Ascending aorta (tissue), 2 donors: ENCODE measurements around the gene COL9A3. TPM values are rescaled to one million over a fixed set of nuclear protein-coding genes. Genes with fewer than 3 reads are reported as not detected.

ENCODE experiments used
- DNase-seq, 2 donors: peaks; one replicate each; pipeline ENCODE4 v3.0.0-alpha.2; 2019; ENCODE audit warnings: low spot score in 2 of 2
- H3K27ac ChIP-seq, 2 donors: fragments of 200-600 bp; sonication (generic); one replicate each; pipeline ENCODE4 v1.5.1; 2016 to 2017; ENCODE audit warnings: mild to moderate bottlenecking in 1 of 2
- H3K27me3 ChIP-seq: fragments of 200-600 bp; sonication (generic); one replicate; pipeline ENCODE4 v1.5.1; 2017
- H3K36me3 ChIP-seq, 2 donors: fragments of 200-600 bp; sonication (generic); one replicate each; pipeline ENCODE4 v1.5.1; 2016
- H3K4me1 ChIP-seq, 2 donors: fragments of 200-600 bp; sonication (generic); one replicate each; pipeline ENCODE4 v1.5.1; 2016 to 2017; ENCODE audit warnings: mild to moderate bottlenecking in 1 of 2
- H3K4me3 ChIP-seq, 2 donors: fragments of 200-600 bp; sonication (generic); one replicate each; pipeline ENCODE4 v1.5.1; 2016 to 2017; ENCODE audit warnings: mild to moderate bottlenecking in 1 of 2
- H3K9me3 ChIP-seq, 2 donors: fragments of 200-600 bp; sonication (generic); one replicate each; pipeline ENCODE4 v1.5.1; 2016
- intact Hi-C: fragments of 100-400 bp; cut with DNase I; formaldehyde crosslinking; loops from one replicate; pipeline ENCODE4 v1.15.1; 2023
- total RNA-seq: library from RNA; depleted of rRNA; stranded (reverse); fragments of >200 nt; gene quantifications from one replicate; pipeline ENCODE4 v1.1.0, GENCODE V29; 2016
- TF ChIP-seq, protein P1 (sequence below), 3 experiments: fragments of 200-600 bp in 2 of 3; fragments of 450-650 bp in 1 of 3; sonication (generic) in 2 of 3; IDR thresholded peaks; one replicate each; pipeline ENCODE4 v1.5.1; 2016 to 2019; ENCODE audit warnings: antibody characterized with exemption in 3 of 3, mild to moderate bottlenecking in 1 of 3, moderate library complexity in 1 of 3

The COL9A3 gene
- total RNA-seq, 1 donor from 2014 or later = 13.8 TPM

DNA sequence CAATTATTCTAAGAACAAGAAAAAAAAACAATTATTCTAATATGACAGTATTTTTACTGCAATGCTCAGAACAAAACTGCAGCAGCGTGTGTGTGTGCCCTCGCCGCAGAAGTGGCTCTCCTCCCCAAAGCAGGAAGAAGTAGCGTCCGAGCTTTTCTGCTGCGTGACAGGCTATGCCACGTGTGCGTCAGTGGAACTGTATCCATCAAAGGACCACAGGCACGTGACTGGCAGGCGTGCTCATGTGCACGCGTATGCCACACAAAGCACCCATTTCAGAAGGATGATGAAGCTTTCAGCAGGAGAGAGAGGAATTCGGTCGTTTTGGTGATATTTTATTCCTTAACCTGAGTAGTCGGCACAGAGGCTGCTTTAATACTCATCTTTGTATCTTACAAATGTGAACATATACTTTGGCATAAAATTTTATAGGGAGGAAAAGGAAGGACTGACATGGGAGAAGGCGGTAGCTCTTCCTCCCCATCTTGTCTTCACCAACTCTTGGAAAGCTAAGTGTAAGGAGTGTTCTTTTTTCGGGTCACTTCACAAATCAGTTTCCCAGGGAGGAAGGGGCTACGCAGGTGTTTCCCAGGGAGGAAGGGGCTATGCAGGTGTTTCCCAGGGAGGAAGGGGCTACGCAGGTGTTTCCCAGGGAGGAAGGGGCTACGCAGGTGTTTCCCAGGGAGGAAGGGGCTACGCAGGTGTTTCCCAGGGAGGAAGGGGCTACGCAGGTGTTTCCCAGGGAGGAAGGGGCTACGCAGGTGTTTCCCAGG is 41.4 kb downstream of the COL9A3 start:
- DNase-seq = no peak
- TF ChIP-seq, protein P1, sequence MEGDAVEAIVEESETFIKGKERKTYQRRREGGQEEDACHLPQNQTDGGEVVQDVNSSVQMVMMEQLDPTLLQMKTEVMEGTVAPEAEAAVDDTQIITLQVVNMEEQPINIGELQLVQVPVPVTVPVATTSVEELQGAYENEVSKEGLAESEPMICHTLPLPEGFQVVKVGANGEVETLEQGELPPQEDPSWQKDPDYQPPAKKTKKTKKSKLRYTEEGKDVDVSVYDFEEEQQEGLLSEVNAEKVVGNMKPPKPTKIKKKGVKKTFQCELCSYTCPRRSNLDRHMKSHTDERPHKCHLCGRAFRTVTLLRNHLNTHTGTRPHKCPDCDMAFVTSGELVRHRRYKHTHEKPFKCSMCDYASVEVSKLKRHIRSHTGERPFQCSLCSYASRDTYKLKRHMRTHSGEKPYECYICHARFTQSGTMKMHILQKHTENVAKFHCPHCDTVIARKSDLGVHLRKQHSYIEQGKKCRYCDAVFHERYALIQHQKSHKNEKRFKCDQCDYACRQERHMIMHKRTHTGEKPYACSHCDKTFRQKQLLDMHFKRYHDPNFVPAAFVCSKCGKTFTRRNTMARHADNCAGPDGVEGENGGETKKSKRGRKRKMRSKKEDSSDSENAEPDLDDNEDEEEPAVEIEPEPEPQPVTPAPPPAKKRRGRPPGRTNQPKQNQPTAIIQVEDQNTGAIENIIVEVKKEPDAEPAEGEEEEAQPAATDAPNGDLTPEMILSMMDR (IDR thresholded peaks at IDR 0.05) = no peak
- peaks cover 0 to 17% of the 10 kb centered on the region in 2 donors for H3K36me3 ChIP-seq
- no peaks in the 10 kb centered on the region for H3K27me3 ChIP-seq
- no peak overlapping the region for H3K27ac ChIP-seq
- H3K4me1 ChIP-seq = peaks cover 4 to 7% of the 10 kb centered on the region in 2 donors
- H3K9me3 ChIP-seq = no peaks in the 10 kb centered on the region
- no peak overlapping the region for H3K4me3 ChIP-seq
- intact Hi-C loops = loop anchor here (5.0 kb wide), 1 partner anchor 244 kb away; no protein-coding TSS in a partner anchor

DNA sequence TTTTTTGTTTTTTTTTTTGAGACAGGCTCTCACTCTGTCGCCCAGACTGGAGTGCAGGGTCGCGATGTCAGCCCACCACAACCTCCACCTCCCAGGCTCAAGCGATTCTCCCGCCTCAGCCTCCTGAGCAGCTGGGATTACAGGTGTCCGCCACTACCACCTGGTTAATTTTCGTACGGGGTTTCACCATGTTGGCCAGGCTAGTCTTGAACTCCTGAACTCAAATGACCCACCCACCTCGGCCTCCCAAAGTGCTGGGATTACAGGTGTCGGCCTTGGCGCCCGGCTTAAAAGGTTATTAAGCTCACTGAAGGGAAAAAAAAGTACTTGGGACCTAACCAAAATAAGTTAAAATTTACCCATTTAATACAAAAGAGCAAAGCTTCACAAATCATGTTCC is 42.9 kb downstream of the COL9A3 start:
- H3K4me1 ChIP-seq = peaks cover 4 to 7% of the 10 kb centered on the region in 2 donors
- no peak overlapping the region for H3K27ac ChIP-seq
- DNase-seq = no peak
- H3K9me3 ChIP-seq = no peaks in the 10 kb centered on the region
- intact Hi-C loops = loop anchor here (2.0 to 5.0 kb wide), 6 partner anchors 33 to 792 kb away; partner anchors contain the start of genes GID8, TAF4 and YTHDF1
- H3K4me3 ChIP-seq = peak overlapping the region in 1 of 2 donors; percentile 69
- TF ChIP-seq, protein P1 (IDR thresholded peaks at IDR 0.05) = no peak
- no peaks in the 10 kb centered on the region for H3K27me3 ChIP-seq
- peaks cover 0 to 8% of the 10 kb centered on the region in 2 donors for H3K36me3 ChIP-seq

DNA sequence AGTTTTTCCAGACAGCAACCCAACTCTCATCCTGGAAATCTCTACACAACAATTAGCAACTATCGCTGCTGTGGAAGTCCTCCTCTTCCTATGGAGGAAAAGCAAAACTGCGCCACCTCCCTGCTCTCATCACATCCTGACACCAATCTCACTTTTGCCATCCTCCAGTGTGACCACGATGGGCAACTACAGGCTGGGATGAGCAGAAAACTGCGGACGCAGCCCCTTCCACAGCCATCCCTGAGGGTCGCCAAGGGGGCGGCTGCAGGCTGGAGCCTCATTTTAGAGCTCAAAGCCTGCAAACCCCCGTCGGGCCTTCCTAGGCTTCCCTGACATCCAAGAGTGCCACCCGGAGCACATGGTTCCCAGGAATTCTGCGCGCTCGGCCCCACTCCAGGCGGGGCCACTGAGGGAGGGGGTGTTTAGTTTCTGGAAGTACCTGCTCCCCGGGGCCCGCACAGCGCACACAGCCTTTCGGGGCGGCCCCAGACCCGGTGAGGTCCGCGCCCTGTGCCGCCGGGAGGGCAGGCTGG is 43.6 kb downstream of the COL9A3 start:
- Histone ChIP-seq H3K36me3 (peaks cover 0 to 8% of the 10 kb centered on the region in 2 donors), H3K4me1 (peaks cover 4 to 7% of the 10 kb centered on the region in 2 donors), H3K27me3 (no peaks in the 10 kb centered on the region), H3K27ac (no peak overlapping the region), H3K9me3 (no peaks in the 10 kb centered on the region), H3K4me3 (peak overlapping the region; percentile 57 to 69)
- TF ChIP-seq, protein P1 (IDR thresholded peaks at IDR 0.05) = no peak
- no peak for DNase-seq
- intact Hi-C loops = loop anchor here (2.0 to 5.0 kb wide), 5 partner anchors 34 to 793 kb away; partner anchors contain the start of genes GID8, TAF4 and YTHDF1

DNA sequence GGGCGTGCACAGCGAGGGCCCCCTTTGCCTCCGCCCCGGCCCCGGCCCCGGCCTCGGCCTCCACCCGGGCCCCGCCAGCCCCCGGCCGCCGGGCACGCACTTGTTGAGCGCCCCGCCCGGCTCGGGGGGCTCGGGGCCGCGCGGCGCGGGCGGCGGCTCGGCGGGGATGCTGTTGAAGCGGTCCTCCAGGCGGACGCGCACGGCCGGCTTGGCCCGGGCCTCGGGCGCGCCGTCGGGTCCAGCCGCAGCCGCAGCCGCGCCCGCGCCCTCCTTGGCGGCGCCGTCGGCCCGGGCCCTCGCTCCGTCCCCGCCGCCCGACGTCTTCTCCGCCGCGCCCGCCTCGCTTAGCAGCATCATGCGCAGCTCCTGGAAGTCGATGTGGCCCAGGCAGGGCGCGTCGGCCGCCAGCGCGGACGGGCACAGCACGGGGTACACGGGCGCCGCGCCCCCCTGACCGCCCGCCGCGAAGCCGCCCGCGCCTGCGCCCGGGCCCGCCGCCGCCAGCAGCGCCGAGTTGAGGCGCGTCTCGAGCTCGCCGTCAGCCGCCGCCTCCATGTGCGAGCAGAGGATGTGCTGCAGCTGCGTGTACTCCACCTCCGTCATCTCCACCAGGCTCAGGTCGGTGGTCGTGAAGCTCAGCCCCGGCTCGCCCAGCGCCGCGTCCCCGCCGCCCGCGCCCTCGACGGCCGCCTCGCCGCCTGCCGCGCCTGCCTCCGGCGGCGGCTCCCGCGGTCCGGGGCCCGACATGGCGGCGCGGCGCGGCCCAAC is 44.3 kb downstream of the COL9A3 start:
- peak overlapping the region; percentile 57 to 69 for H3K4me3 ChIP-seq

More for the DNA sequence above, 44.3 kb downstream of the COL9A3 start:
- Histone ChIP-seq H3K36me3 (peaks cover 0 to 8% of the 10 kb centered on the region in 2 donors), H3K27me3 (no peaks in the 10 kb centered on the region), H3K27ac (no peak overlapping the region), H3K4me1 (peaks cover 4 to 7% of the 10 kb centered on the region in 2 donors), H3K9me3 (no peaks in the 10 kb centered on the region)
- TF ChIP-seq, protein P1 (IDR thresholded peaks at IDR 0.05) = no peak
- intact Hi-C loops = loop anchor here (2.0 to 5.0 kb wide), 5 partner anchors 34 to 794 kb away; partner anchors contain the start of genes GID8, TAF4 and YTHDF1
- DNase-seq = no peak
